Right lobe of liver (tissue), 6 donors: ENCODE data around the gene LYST. TPM values are rescaled to one million over a fixed set of nuclear protein-coding genes. Genes with fewer than 3 reads are reported as not detected.

Experiments used
- ATAC-seq, 4 donors: fragments of 200-7000 bp; cut with Tn5 transposase; one replicate each; pipeline ENCODE4 v1.9.1; 2020; ENCODE audit warnings: mild to moderate bottlenecking in 4 of 4, moderate library complexity in 4 of 4
- DNase-seq, 3 donors: peaks; one replicate each; pipeline ENCODE4 v3.0.0-alpha.2; 2020
- H3K27ac ChIP-seq, 3 donors: fragments of 200-600 bp; one replicate each; pipeline ENCODE4 v1.8.0; 2022
- H3K27me3 ChIP-seq, 2 donors: fragments of 200-600 bp; one replicate each; pipeline ENCODE4 v1.8.0; 2022
- H3K36me3 ChIP-seq, 4 donors: fragments of 200-600 bp; sonication (generic) in 1 of 4; one replicate each; pipeline versions ENCODE4 v1.5.1 to v1.8.0; 2017 to 2022; ENCODE audit warnings: control low read depth in 1 of 4
- H3K4me1 ChIP-seq, 4 donors: fragments of 200-600 bp; sonication (generic) in 1 of 4; one replicate each; pipeline versions ENCODE4 v1.5.1 to v1.8.0; 2017 to 2022; ENCODE audit warnings: control low read depth in 1 of 4
- H3K4me3 ChIP-seq, 3 donors: fragments of 200-600 bp; one replicate each; pipeline ENCODE4 v1.8.0; 2022
- H3K9me3 ChIP-seq, 4 donors: fragments of 200-600 bp; sonication (generic) in 1 of 4; one replicate each; pipeline versions ENCODE4 v1.5.1 to v1.8.0; 2017 to 2022; ENCODE audit warnings: control low read depth in 1 of 4
- CTCF ChIP-seq, 4 donors: fragments of 200-600 bp in 3 of 4; fragments of 450-650 bp in 1 of 4; IDR thresholded peaks; one replicate each; pipeline versions ENCODE4 v1.5.1 to v1.8.0; 2016 to 2022; ENCODE audit warnings: antibody characterized with exemption in 4 of 4, mild to moderate bottlenecking in 2 of 4
- POLR2A ChIP-seq: fragments of 450-650 bp; IDR thresholded peaks from one replicate; pipeline ENCODE4 v1.6.1; 2017; ENCODE audit warnings: antibody characterized with exemption, mild to moderate bottlenecking
- WGBS: methylation state at CpG from one replicate; pipeline ENCODE4 v1.1.6; 2018; ENCODE audit warnings: low coverage, low lambda C conversion rate; ENCODE audit not compliant: insufficient coverage; ENCODE audit errors: missing lambda C conversion rate; 5-methylcytosine and 5-hydroxymethylcytosine counted together
- intact Hi-C, 2 donors: fragments of 100-400 bp; cut with DNase I; formaldehyde crosslinking; loops; one replicate each; pipeline versions ENCODE4 v1.11.2 to v1.14.1; 2022
- total RNA-seq, 6 experiments: library from RNA; depleted of rRNA in 2 of 6; stranded (reverse); fragments of >200 nt in 2 of 6; fragmentation: NEBNext Ultra II Directional in 3 of 6; extraction: Animal tissue kit (Norgen Biotek cat#: 25700) in 3 of 6; gene quantifications; one replicate each; pipeline versions ENCODE4 v1.1.0 to v1.2.4, GENCODE V29; 2016 to 2023
- donor health status: DM: no; HTN: yes; CAD: no.
- donor health status: DM: no; HTN: no; CAD: no.
- donor health status: DM: no; HTN: no; CAD: no.
- donor health status: DM: no; HTN: yes; CAD: no.
- donor health status: DM: no; HTN: yes; CAD: no.

Gene LYST
- total RNA-seq, 6 experiments from 2014 or later: 9.0 to 16.6 (median 12.5) TPM

GRCh38 chr1:235702412-235702811 is 164.3 kb downstream of the LYST start:
- H3K27ac ChIP-seq: no peak overlapping the region
- H3K9me3 ChIP-seq: no peaks in the 10 kb centered on the region
- DNase-seq: no peak
- H3K27me3 ChIP-seq: no peaks in the 10 kb centered on the region
- intact Hi-C loops: no loop called here
- H3K4me1 ChIP-seq: no peaks in the 10 kb centered on the region
- 93% methylated on average over 9 of the region's 9 CpGs for WGBS
- no peak for TF ChIP-seq CTCF (IDR thresholded peaks at IDR 0.05)
- TF ChIP-seq POLR2A: no peak
- H3K36me3 ChIP-seq: peaks cover 0 to 14% (median 2%) of the 10 kb centered on the region in 4 donors
- H3K4me3 ChIP-seq: no peak overlapping the region
- no peak for ATAC-seq

GRCh38 chr1:235697508-235697907 is 169.2 kb downstream of the LYST start:
- Histone ChIP-seq H3K27me3 (no peaks in the 10 kb centered on the region), H3K9me3 (no peaks in the 10 kb centered on the region), H3K27ac (no peak overlapping the region), H3K36me3 (peaks cover 0 to 21% (median 7%) of the 10 kb centered on the region in 4 donors), H3K4me1 (no peaks in the 10 kb centered on the region), H3K4me3 (no peak overlapping the region)
- no peak for DNase-seq
- TF ChIP-seq POLR2A: no peak
- no peak for TF ChIP-seq CTCF (IDR thresholded peaks at IDR 0.05)
- WGBS: 83% methylated on average over 2 of the region's 2 CpGs
- intact Hi-C loops: no loop called here
- no peak for ATAC-seq

- no peaks in the 10 kb centered on the region for H3K27me3 ChIP-seq
- DNase-seq (no peak), ATAC-seq (no peak)
- H3K4me3 ChIP-seq: no peak overlapping the region
- WGBS: 85% methylated on average over 4 of the region's 4 CpGs
- peaks cover 0 to 8% (median 3%) of the 10 kb centered on the region in 4 donors for H3K36me3 ChIP-seq
- H3K9me3 ChIP-seq: no peaks in the 10 kb centered on the region
- TF ChIP-seq POLR2A (no peak), CTCF (IDR thresholded peaks at IDR 0.05) (no peak)
- intact Hi-C loops: no loop called here
- no peak overlapping the region for H3K27ac ChIP-seq
- no peaks in the 10 kb centered on the region for H3K4me1 ChIP-seq
Measured at GRCh38 chr1:235689356-235689755, 177.3 kb downstream of the LYST start.

- no peak for ATAC-seq
- no peak for DNase-seq
- intact Hi-C loops: no loop called here
- TF ChIP-seq CTCF (IDR thresholded peaks at IDR 0.05): no peak
- H3K4me1 ChIP-seq: no peaks in the 10 kb centered on the region
- H3K9me3 ChIP-seq: no peaks in the 10 kb centered on the region
- no peak overlapping the region for H3K4me3 ChIP-seq
- WGBS: 91% methylated on average over 3 of the region's 3 CpGs
- peaks cover 0 to 6% (median 2%) of the 10 kb centered on the region in 4 donors for H3K36me3 ChIP-seq
- H3K27me3 ChIP-seq: no peaks in the 10 kb centered on the region
- H3K27ac ChIP-seq: no peak overlapping the region
Measured at GRCh38 chr1:235688096-235688495, 178.6 kb downstream of the LYST start.

GRCh38 chr1:235683653-235684052 is 183.1 kb downstream of the LYST start:
- Histone ChIP-seq H3K4me1 (no peaks in the 10 kb centered on the region), H3K9me3 (no peaks in the 10 kb centered on the region), H3K4me3 (no peak overlapping the region), H3K27ac (no peak overlapping the region), H3K27me3 (no peaks in the 10 kb centered on the region), H3K36me3 (peaks cover 0 to 3% (median 0%) of the 10 kb centered on the region in 4 donors)
- TF ChIP-seq CTCF (IDR thresholded peaks at IDR 0.05) (no peak), POLR2A (no peak)
- WGBS: 91% methylated on average over 1 of the region's 1 CpG
- DNase-seq (no peak), ATAC-seq (no peak)
- intact Hi-C loops: no loop called here
